GM12892 (cell line): ENCODE measurements around the gene ASTN2.

Source experiments
- POLR2A ChIP-seq: IDR thresholded peaks from 2 replicates; pipeline ENCODE4 v1.6.1; 2011; ENCODE audit warnings: low read depth, low read length, control low read depth
- TAF1 ChIP-seq: IDR thresholded peaks from 2 replicates; pipeline ENCODE4 v1.6.1; 2011; ENCODE audit warnings: low read depth, mild to moderate bottlenecking, control low read depth, low read length, borderline replicate concordance

GRCh38 chr9:116449949-116450348, 964.9 kb downstream of the ASTN2 start:
- TF ChIP-seq TAF1 = no peak
- no peak for TF ChIP-seq POLR2A
